Measurements from ENCODE around the gene PTBP1.
"Not testable (repeated sequence)": the region's sequence is repeated elsewhere in the genome, so short reads cannot be mapped to it uniquely, and the experiment has no call there.

The PTBP1 gene

DNA sequence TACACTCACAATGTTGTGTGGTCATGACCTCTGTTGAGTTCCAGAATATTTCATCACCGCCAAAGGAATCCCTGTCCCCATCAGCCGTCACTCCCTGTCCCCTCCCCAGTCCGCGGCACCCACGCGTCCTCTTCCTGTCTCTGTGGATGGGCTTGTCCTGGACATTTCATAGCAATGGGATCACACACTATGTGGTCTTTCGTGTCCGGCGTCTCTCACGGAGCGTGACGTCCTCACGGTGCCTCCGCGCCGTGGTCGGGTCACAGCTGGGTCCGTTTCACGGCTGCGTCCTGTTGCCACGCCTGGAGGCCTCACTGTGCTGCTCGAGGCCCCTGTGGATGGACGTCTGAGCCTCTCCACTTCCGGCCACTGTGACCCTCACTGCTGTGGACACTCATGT lies 37.0 kb downstream of the PTBP1 start:
- no peak for DNase-seq

DNA sequence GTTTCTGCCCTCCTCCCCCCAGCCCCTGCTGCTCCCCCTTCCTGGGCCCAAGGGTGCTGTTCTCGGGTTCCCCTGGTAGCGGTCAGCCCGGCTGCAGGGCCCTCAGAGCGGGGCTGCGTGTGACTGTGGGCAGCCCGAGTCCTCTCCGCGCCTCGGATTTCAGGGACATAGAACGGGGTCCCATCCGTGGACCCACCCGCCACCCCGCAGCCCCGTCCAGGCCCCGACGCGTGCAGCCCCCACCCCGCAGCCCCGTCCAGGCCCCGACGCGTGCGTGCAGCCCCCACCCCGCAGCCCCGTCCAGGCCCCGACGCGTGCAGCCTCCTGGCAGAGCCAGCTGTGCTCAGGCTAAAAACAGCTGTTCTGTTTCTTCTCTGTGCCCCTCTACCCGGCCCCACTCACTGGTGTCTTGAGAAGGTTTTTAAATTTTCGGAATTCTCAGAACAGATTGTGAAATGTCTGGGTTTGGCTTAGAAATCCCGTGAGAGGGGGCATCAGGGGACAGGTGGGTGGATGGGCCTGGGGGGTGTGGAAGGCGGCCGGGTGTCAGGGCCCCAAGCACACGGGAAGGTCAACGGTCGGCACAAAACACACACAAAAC lies 38.1 kb downstream of the PTBP1 start:
- no peak for DNase-seq

DNA sequence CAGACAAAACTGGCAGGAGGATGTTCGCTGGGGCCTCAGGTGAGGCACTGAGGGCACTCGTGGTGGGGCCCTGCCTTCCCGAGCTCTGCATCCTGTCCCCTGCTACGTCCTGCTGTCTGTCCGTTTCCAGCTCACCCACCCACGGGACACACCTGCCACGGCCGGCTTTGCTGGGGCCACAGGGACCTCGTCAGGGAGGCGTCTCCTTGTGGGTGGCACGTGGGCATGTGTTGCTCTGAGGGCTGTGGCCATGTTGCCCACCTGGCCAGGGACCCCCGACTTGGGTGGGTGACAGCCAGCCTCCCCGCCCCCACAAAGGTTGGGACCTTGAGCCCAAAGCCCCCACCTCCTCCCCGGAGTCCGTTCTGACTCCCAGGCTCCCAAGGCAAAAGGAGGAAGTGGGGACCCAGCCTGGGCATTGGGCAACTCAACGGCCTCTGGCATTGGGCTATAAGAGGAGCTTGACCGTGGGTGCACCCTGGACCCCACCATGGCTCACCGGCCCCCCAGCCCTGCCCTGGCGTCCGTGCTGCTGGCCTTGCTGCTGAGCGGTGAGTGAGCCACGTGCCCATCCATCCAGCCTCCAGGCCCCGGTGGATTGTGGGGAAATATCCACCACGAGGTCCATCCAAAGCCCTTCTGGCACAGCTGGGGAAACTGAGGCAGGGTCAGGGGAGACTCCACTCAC lies 43.4 kb downstream of the PTBP1 start, which contains the start of gene PRTN3:
PRTN3 (plus strand) TSS at position 481 of the 688 bp plus-strand sequence; CDS start at position 491, 10 bp downstream.
- no peak for DNase-seq

DNA sequence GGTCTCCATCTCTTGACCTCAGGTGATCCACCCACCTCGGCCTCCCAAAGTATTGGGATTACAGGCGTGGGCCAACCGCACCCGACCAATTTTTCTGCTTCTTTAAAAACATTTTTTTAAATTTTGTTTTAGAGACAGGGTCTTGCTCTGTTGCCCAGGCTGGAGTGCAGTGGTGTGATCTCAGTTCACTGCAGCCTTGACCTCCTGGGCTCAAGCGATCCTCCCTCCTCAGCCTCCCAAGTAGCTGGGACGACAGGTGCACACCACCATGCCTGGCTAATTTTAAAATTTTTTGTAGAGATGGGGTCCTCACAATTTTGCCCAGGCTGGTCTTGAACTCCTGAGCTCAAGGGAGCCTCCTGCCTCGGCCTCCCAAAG lies 45.5 kb downstream of the PTBP1 start:
- DNase-seq, result not testable (repeated sequence)

DNA sequence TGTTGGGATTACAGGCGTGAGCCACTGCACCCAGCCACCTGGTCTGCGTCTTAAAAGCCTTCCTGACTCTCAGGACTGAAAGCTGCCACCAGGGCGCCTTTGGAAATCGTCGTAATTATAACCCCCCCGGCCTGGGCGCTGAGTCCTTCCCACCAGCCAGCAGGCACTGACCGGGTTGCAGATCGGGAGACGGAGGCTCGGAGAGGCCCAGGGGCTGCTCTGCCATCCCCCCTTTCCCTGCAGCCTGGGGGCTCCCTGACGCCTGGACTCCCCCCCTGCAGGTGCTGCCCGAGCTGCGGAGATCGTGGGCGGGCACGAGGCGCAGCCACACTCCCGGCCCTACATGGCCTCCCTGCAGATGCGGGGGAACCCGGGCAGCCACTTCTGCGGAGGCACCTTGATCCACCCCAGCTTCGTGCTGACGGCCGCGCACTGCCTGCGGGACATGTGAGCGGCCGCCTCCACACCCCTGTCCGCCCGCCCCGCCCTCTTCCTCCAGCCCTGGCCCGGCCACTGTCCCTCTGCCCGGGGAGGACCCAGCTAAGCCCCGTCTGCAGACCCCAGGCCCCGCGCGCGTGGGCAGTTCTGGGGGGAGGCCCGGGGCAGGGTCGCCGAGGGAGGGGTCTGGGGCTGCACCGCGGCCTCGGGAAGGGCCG lies 46.1 kb downstream of the PTBP1 start:
- DNase-seq, result no peak

DNA sequence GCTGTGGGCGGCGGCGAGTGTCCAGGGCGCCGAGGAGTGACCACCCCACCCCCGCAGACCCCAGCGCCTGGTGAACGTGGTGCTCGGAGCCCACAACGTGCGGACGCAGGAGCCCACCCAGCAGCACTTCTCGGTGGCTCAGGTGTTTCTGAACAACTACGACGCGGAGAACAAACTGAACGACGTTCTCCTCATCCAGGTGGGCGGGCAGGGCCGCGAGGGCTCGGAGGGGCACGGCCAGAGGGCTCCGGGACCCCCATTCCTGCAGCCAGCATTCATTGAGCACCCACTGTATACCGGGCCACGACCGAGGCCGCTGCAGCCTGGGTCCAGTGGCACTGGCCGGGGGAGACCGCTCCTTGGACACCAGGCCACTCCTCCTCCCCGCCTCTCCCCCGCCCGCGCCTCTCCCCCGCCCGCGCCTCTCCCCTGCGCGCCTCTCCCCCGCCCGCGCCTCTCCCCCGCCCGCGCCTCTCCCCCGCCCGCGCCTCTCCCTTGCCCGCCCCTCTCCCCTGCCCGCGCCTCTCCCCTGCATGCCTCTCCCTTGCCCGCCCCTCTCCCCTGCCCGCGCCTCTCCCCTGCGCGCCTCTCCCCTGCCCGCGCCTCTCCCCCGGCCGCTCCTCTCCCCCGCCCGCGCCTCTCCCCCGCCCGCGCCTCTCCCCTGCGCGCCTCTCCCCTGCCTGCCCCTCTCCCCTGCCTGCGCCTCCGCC lies 46.7 kb downstream of the PTBP1 start:
- DNase-seq, result no peak

DNA sequence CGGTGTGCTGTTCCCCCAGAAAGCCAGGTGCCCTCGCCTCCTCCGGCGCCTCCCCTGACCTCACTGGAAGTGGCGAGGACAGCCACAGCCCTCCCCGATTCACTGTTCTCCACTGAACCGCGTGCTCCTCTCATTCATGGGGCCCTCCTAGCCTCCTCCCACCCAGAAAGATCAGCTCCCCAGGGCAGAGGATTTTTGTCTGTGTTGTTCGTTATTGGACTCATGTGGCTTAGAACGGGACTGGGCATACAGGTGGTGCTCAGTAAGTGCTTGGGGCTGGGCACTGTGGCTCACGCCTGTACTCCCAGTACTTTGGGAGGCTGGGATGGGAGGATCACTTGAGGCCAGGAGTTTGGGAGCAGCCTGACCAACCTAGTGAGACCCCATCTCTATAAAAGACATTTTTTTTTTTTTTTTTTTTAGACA lies 47.3 kb downstream of the PTBP1 start:
- DNase-seq, result no peak

DNA sequence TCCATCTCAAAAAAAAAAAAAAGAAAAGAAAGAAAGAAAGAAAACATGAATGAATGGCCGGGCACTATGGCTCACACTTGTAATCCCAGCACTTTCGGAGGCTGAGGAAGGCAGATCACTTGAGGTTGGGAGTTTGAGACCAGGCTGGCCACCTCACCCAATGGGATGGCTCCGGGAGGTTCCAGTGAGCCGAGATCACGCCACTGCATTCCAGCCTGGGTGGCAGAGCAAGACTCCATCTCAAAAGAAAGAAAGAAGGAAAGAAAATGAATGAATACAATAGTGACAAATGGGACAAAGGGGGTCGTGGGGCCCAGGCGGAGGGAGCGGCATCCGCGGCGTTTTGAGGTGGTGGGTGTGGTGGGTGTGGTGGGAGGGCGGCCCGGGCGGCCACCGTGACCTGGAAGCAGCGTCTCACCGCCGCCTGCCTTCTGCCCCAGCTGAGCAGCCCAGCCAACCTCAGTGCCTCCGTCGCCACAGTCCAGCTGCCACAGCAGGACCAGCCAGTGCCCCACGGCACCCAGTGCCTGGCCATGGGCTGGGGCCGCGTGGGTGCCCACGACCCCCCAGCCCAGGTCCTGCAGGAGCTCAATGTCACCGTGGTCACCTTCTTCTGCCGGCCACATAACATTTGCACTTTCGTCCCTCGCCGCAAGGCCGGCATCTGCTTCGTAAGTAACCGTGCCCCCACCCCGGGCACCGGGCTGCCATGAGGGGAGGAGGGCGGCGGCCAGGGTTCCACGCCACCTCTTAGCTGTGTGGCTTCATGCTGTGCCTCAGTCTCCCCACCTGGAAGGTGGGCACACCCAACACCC lies 48.7 kb downstream of the PTBP1 start:
- DNase-seq, result no peak

DNA sequence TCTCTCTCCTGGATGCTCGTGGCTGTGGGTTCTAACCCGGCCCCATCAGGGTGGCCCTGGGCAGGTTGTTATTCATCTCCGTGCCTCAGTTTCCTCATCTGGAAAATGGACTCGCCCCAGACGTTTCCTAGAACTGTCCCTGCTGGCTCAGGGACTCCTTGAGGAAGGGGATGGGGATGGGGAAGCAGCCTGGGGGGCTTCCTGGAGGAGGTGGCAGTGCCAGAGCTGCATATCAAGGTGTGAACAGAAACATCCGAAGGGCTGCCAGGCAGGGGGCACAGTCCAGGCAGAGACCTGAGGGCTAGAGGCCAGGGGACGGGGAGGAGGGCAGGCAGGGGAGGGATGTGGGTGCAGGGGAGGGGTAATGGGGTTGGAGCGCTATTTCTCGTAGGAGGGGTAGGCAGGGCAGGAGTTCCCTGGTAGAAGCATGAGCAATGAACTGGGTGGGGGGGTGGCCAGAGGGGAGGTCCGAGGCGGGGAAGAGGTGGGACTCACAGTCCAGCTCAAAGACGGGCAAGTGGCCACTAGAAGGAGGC lies 51.2 kb downstream of the PTBP1 start:
- DNase-seq, result no peak

DNA sequence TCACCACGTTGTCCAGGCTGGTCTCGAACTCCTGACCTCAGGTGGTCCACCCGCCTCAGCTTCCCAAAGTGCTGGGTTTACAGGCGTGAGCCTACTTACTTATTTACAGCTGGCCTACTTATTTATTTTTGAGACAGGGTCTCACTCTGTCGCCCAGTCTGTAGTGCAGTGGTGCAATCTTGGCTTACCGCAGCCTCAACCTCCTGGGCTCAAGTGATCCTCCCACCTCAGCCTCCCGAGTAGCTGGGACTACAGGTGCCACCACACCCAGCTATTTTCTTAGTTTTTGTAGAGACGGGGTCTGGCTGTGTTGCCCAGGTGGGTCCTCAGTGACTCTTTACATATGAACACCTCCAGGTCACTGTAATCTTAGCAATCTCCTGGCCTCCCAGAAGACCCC lies 51.9 kb downstream of the PTBP1 start:
- not testable (repeated sequence) for DNase-seq

DNA sequence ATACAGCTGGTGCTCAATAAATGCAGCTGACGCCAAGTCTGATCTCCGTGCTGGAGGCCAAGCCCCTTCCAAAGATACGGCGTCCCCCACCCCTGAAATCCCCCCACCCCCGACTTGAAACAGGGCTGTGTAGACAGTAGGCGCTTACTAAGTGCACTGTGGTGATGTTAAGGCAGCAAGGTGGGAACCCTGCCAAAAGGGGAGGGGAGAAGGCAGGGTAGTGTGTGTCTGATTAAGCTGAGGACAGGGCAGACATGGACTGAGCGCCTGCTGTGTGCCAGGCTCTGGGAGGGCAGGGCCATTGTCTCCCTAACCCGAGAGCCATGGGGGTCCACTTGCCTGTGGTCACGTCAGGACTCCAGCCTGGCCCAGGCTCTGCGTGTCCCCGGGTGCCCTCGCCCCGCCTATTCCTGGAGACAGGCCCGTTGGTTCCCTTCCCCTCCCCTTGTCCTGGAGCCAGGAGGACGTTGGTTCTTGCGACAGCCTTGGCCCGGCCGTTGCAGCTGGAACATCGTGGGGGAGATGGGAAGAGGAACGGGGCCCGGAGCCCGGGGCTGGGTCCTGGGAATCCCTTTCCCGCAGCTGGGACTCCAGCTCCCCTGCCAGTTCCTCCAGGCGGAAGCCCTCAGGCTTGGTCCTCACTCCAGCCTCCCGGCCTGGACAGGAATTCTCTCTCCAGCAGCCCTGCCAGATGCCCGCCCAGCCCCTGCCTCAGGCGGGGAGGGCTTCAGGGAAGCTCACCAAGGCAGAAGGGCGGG lies 53.1 kb downstream of the PTBP1 start:
- no peak for DNase-seq

DNA sequence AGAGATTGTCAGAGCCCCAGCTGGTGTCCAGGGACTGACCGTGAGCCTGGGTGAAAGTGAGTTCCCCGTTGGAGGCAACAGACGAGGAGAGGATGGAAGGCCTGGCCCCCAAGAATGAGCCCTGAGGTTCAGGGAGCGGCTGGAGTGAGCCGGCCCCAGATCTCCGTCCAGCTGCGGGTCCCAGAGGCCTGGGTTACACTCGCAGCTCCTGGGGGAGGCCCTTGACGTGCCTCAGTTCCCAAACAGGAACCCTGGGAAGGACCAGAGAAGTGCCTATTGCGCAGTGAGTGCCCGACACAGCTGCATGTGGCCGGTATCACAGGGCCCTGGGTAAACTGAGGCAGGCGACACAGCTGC lies 53.7 kb downstream of the PTBP1 start:
- no peak for DNase-seq

DNA sequence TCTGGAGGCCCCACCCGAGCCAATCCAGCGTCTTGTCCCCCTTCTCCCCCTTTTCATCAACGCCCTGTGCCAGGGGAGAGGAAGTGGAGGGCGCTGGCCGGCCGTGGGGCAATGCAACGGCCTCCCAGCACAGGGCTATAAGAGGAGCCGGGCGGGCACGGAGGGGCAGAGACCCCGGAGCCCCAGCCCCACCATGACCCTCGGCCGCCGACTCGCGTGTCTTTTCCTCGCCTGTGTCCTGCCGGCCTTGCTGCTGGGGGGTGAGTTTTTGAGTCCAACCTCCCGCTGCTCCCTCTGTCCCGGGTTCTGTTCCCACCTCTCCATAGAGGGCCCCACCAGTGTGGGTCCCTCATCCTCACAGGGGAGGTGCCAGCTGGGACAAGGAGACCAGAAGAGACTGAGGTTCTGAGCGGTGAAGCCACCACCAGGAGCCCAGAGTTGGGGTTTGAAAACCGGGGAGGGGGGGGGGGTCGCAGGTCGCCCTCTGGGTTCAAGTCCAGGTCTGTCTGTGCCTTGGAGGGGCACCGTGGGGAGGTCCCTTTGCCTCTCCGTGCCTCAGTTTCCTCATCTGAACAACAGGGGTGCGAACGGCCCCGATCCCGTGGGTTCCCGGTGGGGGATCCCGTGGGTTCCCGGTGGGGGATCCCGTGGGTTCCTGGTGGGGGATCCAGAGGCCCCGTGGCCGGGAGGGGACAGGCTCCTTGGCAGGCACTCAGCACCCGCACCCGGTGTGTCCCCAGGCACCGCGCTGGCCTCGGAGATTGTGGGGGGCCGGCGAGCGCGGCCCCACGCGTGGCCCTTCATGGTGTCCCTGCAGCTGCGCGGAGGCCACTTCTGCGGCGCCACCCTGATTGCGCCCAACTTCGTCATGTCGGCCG lies 55.1 kb downstream of the PTBP1 start, which contains the start of gene ELANE:
ELANE (plus strand) TSS at position 168 of the 878 bp plus-strand sequence; CDS start at position 194, 26 bp downstream.
- no peak for DNase-seq

DNA sequence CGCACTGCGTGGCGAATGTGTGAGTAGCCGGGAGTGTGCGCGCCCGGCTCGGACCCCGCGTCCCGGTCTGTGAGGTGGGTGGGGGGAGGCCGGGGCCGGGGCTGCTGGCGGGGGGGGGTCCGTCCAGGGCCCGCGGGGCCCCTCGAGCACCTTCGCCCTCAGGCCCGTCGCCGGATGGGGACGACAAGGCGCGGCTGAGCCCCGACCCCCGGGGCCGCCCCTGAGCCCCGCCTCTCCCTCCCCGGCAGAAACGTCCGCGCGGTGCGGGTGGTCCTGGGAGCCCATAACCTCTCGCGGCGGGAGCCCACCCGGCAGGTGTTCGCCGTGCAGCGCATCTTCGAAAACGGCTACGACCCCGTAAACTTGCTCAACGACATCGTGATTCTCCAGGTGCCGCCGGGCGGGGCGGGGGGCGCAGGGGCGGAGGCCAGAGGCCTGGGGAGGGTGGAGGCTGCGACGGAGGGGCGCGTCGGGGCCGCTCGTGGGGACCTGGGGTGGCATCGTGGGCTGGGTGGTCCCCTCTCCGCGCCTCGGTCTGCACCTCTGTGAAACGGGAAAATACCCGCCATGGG lies 55.8 kb downstream of the PTBP1 start:
- DNase-seq, result no peak

DNA sequence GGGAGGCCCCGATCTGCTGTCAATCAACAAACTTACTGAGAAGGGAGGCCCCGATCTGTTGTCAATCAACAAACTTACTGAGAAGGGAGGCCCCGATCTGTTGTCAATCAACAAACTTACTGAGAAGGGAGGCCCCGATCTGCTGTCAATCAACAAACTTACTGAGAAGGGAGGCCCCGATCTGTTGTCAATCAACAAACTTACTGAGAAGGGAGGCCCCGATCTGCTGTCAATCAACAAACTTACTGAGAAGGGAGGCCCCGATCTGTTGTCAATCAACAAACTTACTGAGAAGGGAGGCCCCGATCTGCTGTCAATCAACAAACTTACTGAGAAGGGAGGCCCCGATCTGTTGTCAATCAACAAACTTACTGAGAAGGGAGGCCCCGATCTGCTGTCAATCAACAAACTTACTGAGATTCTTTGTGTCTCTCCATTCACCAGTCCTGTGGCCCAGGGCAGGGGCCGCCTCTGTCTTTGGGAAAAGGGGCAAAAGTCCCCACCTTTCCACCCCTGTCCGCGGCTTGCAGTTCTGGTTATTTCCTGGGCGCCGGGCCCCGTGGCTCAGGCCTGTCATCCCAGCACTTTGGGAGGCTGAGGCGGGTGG lies 56.5 kb downstream of the PTBP1 start:
- not testable (repeated sequence) for DNase-seq

DNA sequence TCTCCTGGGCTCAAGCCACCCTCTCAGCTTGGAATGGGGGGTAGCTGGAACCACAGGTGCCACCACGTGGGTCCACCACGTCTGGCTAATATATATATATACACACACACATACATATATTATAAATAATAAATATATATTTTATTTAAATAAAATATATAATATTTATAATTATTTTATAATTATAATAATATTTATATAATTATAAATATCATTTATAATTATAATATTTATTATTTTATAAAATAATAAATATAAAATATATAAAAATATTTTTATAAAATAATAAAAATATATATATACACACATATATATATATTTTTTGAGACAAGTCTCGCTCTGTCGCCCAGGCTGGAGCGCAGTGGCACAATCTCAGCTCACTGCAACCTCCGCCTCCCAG lies 57.3 kb downstream of the PTBP1 start:
- DNase-seq, result no peak

DNA sequence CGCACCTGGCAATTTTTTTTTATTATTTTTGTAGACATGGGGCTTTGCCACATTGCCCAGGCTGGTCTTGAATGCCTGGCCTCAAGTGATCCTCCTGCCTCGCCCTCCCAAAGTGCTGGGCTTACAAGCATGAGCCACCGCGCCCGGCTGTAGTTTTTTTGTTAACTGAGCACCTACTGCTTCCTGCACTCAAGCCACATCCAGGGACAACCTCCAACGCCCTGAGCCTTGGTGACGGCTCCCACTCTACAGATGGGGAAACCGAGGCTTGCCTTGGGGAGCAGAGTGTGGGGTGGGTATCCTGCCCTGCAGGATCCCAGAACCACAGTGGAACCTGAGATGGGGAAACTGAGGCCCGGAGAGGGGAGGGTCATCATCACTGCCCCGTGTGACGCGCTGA lies 57.9 kb downstream of the PTBP1 start:
- no peak for DNase-seq

DNA sequence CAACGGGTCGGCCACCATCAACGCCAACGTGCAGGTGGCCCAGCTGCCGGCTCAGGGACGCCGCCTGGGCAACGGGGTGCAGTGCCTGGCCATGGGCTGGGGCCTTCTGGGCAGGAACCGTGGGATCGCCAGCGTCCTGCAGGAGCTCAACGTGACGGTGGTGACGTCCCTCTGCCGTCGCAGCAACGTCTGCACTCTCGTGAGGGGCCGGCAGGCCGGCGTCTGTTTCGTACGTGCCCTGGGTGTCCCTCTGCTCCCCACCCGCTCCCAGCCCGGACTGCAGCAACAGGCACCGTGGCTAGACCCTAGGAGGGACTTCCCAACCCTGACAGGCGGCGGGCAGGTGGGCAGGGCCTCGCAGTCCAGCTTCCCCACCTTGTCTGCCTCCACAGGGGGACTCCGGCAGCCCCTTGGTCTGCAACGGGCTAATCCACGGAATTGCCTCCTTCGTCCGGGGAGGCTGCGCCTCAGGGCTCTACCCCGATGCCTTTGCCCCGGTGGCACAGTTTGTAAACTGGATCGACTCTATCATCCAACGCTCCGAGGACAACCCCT lies 58.4 kb downstream of the PTBP1 start:
- no peak for DNase-seq

DNA sequence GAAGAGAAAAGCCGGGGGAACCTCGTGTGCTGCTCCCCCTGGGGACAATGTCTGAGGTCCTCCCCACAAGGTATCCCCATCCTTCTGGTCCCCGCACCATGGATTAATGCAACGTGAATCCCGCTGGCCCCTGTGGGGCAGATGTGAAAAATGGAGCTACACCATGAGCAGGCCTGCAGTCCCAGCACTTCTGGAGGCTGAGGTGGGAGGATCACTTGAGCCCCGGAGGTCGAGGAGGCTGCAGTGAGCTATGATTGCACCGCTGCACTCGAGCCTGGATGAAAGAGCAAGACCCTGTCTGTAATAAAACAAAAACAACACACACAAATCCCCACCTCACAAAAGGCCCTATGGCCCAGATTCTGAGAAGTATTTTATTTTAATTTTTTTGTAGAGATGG lies 61.0 kb downstream of the PTBP1 start:
- no peak for DNase-seq

All from T-helper 9 cell (primary cell).